ENCODE data around the gene ZNF22.

The ZNF22 gene

GRCh38 chr10:44994752-44995530 is 5.8 kb upstream of the ZNF22 start:
- no peak overlapping the region for H3K4me3 ChIP-seq (ENCODE audit: low read depth, low read length)
- POLR2A ChIA-PET: interaction anchor here (1.2 to 1.9 kb wide), 2 partner anchors 16 to 17 kb away, joined by 6 to 11 read pairs; partner anchors contain the start of gene DEPP1
- no peak for TF ChIP-seq CTCF (IDR thresholded peaks at IDR 0.05; ENCODE audit: insufficient read depth, low read length, missing control alignments)
- CTCF ChIA-PET: interaction anchor here (0.8 to 7.9 kb wide), 5 partner anchors 13 to 1311 kb away, joined by 3 to 56 read pairs (median 5); no protein-coding TSS in a partner anchor
- DNase-seq (ENCODE audit: low read depth, low spot score): no peak

GRCh38 chr10:44995581-44995913 is 5.2 kb upstream of the ZNF22 start:
- TF ChIP-seq CTCF (IDR thresholded peaks at IDR 0.05; ENCODE audit: insufficient read depth, low read length, missing control alignments): no peak
- ChIA-PET CTCF (interaction anchor here (1.2 to 7.9 kb wide), 2 partner anchors 34 to 61 kb away, joined by 3 to 56 read pairs; no protein-coding TSS in a partner anchor), POLR2A (interaction anchor here (1.2 kb wide), 1 partner anchor 17 kb away, joined by 6 read pairs; the partner anchor contains the start of gene DEPP1)
- no peak for DNase-seq (ENCODE audit: low read depth, low spot score)
- H3K4me3 ChIP-seq (ENCODE audit: low read depth, low read length): no peak overlapping the region

GRCh38 chr10:44995914-44996669 is 4.6 kb upstream of the ZNF22 start:
- DNase-seq (ENCODE audit: low read depth, low spot score): no peak
- no peak for TF ChIP-seq CTCF (IDR thresholded peaks at IDR 0.05; ENCODE audit: insufficient read depth, low read length, missing control alignments)
- ChIA-PET POLR2A (interaction anchor here (1.2 kb wide), 1 partner anchor 17 kb away, joined by 6 read pairs; the partner anchor contains the start of gene DEPP1), CTCF (interaction anchor here (7.9 kb wide), 1 partner anchor 62 kb away, joined by 56 read pairs; no protein-coding TSS in a partner anchor)
- H3K4me3 ChIP-seq (ENCODE audit: low read depth, low read length): no peak overlapping the region

GRCh38 chr10:44997105-44997748 is 3.5 kb upstream of the ZNF22 start:
- ChIA-PET POLR2A (no interaction called here), CTCF (no interaction called here)
- no peak overlapping the region for H3K4me3 ChIP-seq (ENCODE audit: low read depth, low read length)
- no peak for DNase-seq (ENCODE audit: low read depth, low spot score)
- TF ChIP-seq CTCF (IDR thresholded peaks at IDR 0.05; ENCODE audit: insufficient read depth, low read length, missing control alignments): no peak

- no peak overlapping the region for H3K4me3 ChIP-seq (ENCODE audit: low read depth, low read length)
- no peak for TF ChIP-seq CTCF (IDR thresholded peaks at IDR 0.05; ENCODE audit: insufficient read depth, low read length, missing control alignments)
- no peak for DNase-seq (ENCODE audit: low read depth, low spot score)
- CTCF ChIA-PET: interaction anchor here (1.0 kb wide), 1 partner anchor 66 kb away, joined by 5 read pairs; no protein-coding TSS in a partner anchor
- POLR2A ChIA-PET: interaction anchor here (1.4 kb wide), 1 partner anchor 20 kb away, joined by 5 read pairs; the partner anchor contains the start of gene DEPP1
Observed at GRCh38 chr10:44998146-44998631, 2.5 kb upstream of the ZNF22 start.
